Measurements from ENCODE around the gene STK35. TPM values are rescaled to one million over a fixed set of nuclear protein-coding genes. Genes with fewer than 3 reads are reported as not detected.
A peak's percentile ranks its signal among the peaks of the same experiment; 100 is the strongest.

The STK35 gene
- total and polyA plus RNA-seq, 7 experiments from 2014 or later = 5.3 to 19.0 (median 16.8) TPM

DNA sequence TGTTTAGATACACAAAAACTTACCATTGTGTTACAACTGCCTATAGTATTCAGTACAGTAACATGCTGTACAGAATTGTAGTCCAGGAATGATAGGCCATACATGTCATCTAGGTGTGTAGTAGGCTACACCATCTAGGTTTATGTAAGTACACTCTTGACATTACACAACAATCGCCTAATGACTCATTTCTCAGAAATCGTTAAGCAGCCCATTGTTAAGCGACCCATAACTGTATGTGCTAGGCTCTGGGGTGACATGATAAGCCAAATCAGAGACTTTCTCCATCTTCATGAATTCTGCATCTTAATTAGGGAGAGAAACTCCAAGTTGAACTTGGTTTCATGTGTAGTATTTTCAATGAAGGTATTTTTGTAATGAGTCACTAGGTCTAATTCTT is 17.2 kb downstream of the STK35 start:
- H3K27ac Mint-ChIP-seq = no peak overlapping the region
- Histone ChIP-seq H3K36me3 (ENCODE audit: control insufficient read depth in 2 of 3, insufficient read depth in 3 of 3, low read length in 3 of 3) (peaks cover 5 to 42% (median 6%) of the 10 kb centered on the region in 3 experiments), H3K27me3 (ENCODE audit: control insufficient read depth in 2 of 2, insufficient read depth in 2 of 2, low read length in 2 of 2) (no peaks in the 10 kb centered on the region), H3K4me1 (ENCODE audit: control insufficient read depth in 2 of 2, insufficient read depth in 2 of 2, low read length in 2 of 2) (peaks cover 10 to 16% of the 10 kb centered on the region in 2 donors), H3K4me3 (ENCODE audit: low read length) (no peak overlapping the region), H3K9me3 (ENCODE audit: control insufficient read depth in 2 of 3, low read length in 3 of 3) (no peaks in the 10 kb centered on the region), H3K27ac (ENCODE audit: low read depth, low read length) (no peak overlapping the region)
- ATAC-seq = no peak
- peaks cover 0 to 5% (median 0%) of the 10 kb centered on the region in 11 donors for H3K9me3 Mint-ChIP-seq
- H3K36me3 Mint-ChIP-seq = peaks cover 20 to 66% (median 33%) of the 10 kb centered on the region in 5 donors
- CTCF ChIA-PET = no interaction called here
- DNase-seq = no peak
- POLR2A ChIA-PET = no interaction called here
- no peaks in the 10 kb centered on the region for H3K27me3 Mint-ChIP-seq
- intact Hi-C loops (cut with micrococcal nuclease) = no loop called here
- H3K4me3 Mint-ChIP-seq = peak overlapping the region in 5 of 10 donors; percentile 15 to 53 (median 43)
- H3K4me1 Mint-ChIP-seq = peaks cover 44 to 95% (median 81%) of the 10 kb centered on the region in 7 donors

GRCh38 chr20:2122936-2123335 is 21.3 kb downstream of the STK35 start:
- Histone ChIP-seq H3K27ac (ENCODE audit: low read depth, low read length) (no peak overlapping the region), H3K4me1 (ENCODE audit: control insufficient read depth in 2 of 2, insufficient read depth in 2 of 2, low read length in 2 of 2) (peaks cover 5 to 14% of the 10 kb centered on the region in 2 donors), H3K27me3 (ENCODE audit: control insufficient read depth in 2 of 2, insufficient read depth in 2 of 2, low read length in 2 of 2) (no peaks in the 10 kb centered on the region), H3K9me3 (ENCODE audit: control insufficient read depth in 2 of 3, low read length in 3 of 3) (no peaks in the 10 kb centered on the region), H3K4me3 (ENCODE audit: low read length) (no peak overlapping the region), H3K36me3 (ENCODE audit: control insufficient read depth in 2 of 3, insufficient read depth in 3 of 3, low read length in 3 of 3) (peaks cover 0 to 17% (median under 1%) of the 10 kb centered on the region in 3 experiments)
- Mint-ChIP-seq H3K27me3 (no peaks in the 10 kb centered on the region), H3K4me1 (peaks cover 44 to 97% (median 84%) of the 10 kb centered on the region in 7 donors), H3K36me3 (peaks cover 13 to 45% (median 27%) of the 10 kb centered on the region in 5 donors), H3K4me3 (no peak overlapping the region), H3K27ac (no peak overlapping the region), H3K9me3 (peaks cover 0 to 5% (median 0%) of the 10 kb centered on the region in 11 donors)
- ATAC-seq = no peak
- intact Hi-C loops (cut with micrococcal nuclease) = no loop called here
- DNase-seq = no peak
- POLR2A ChIA-PET = interaction anchor here (0.7 to 1.0 kb wide), 2 partner anchors 15 to 20 kb away, joined by 3 to 5 read pairs; no protein-coding TSS in a partner anchor
- CTCF ChIA-PET = no interaction called here

GRCh38 chr20:2123720-2124119 is 22.1 kb downstream of the STK35 start:
- peaks cover 0 to 5% (median 0%) of the 10 kb centered on the region in 11 donors for H3K9me3 Mint-ChIP-seq
- Histone ChIP-seq H3K4me1 (ENCODE audit: control insufficient read depth in 2 of 2, insufficient read depth in 2 of 2, low read length in 2 of 2) (peaks cover 5 to 14% of the 10 kb centered on the region in 2 donors), H3K4me3 (ENCODE audit: low read length) (no peak overlapping the region), H3K9me3 (ENCODE audit: control insufficient read depth in 2 of 3, low read length in 3 of 3) (no peaks in the 10 kb centered on the region), H3K27ac (ENCODE audit: low read depth, low read length) (no peak overlapping the region), H3K36me3 (ENCODE audit: control insufficient read depth in 2 of 3, insufficient read depth in 3 of 3, low read length in 3 of 3) (peaks cover 0 to 14% (median 0%) of the 10 kb centered on the region in 3 experiments), H3K27me3 (ENCODE audit: control insufficient read depth in 2 of 2, insufficient read depth in 2 of 2, low read length in 2 of 2) (no peaks in the 10 kb centered on the region)
- DNase-seq = no peak
- CTCF ChIA-PET = no interaction called here
- H3K27ac Mint-ChIP-seq = no peak overlapping the region
- H3K27me3 Mint-ChIP-seq = no peaks in the 10 kb centered on the region
- POLR2A ChIA-PET = interaction anchor here (0.7 to 1.0 kb wide), 2 partner anchors 16 to 21 kb away, joined by 3 to 5 read pairs; no protein-coding TSS in a partner anchor
- peaks cover 45 to 99% (median 85%) of the 10 kb centered on the region in 7 donors for H3K4me1 Mint-ChIP-seq
- peaks cover 11 to 41% (median 22%) of the 10 kb centered on the region in 5 donors for H3K36me3 Mint-ChIP-seq
- no peak overlapping the region for H3K4me3 Mint-ChIP-seq
- intact Hi-C loops (cut with micrococcal nuclease) = no loop called here
- ATAC-seq = no peak

- DNase-seq (no peak), ATAC-seq (no peak)
- peaks cover 5 to 14% of the 10 kb centered on the region in 2 donors for H3K4me1 ChIP-seq (ENCODE audit: control insufficient read depth in 2 of 2, insufficient read depth in 2 of 2, low read length in 2 of 2)
- no peak overlapping the region for H3K27ac ChIP-seq (ENCODE audit: low read depth, low read length)
- ChIA-PET POLR2A (no interaction called here), CTCF (interaction anchor here (0.6 to 0.9 kb wide), 2 partner anchors 47 to 292 kb away, joined by 3 to 5 read pairs; no protein-coding TSS in a partner anchor)
- Mint-ChIP-seq H3K9me3 (peaks cover 0 to 5% (median 0%) of the 10 kb centered on the region in 11 donors), H3K27ac (peak overlapping the region in 1 of 9 donors; percentile 26), H3K36me3 (peaks cover 9 to 41% (median 16%) of the 10 kb centered on the region in 5 donors), H3K4me1 (peaks cover 39 to 97% (median 83%) of the 10 kb centered on the region in 7 donors), H3K4me3 (no peak overlapping the region), H3K27me3 (no peaks in the 10 kb centered on the region)
- intact Hi-C loops (cut with micrococcal nuclease) = no loop called here
- no peaks in the 10 kb centered on the region for H3K9me3 ChIP-seq (ENCODE audit: control insufficient read depth in 2 of 3, low read length in 3 of 3)
- H3K27me3 ChIP-seq (ENCODE audit: control insufficient read depth in 2 of 2, insufficient read depth in 2 of 2, low read length in 2 of 2) = no peaks in the 10 kb centered on the region
- H3K36me3 ChIP-seq (ENCODE audit: control insufficient read depth in 2 of 3, insufficient read depth in 3 of 3, low read length in 3 of 3) = peaks cover 0 to 11% (median 0%) of the 10 kb centered on the region in 3 experiments
- no peak overlapping the region for H3K4me3 ChIP-seq (ENCODE audit: low read length)
These were observed 23.1 kb downstream of the STK35 start for GRCh38 chr20:2124564-2125213.

- CTCF ChIA-PET = interaction anchor here (0.9 kb wide), 1 partner anchor 46 kb away, joined by 5 read pairs; no protein-coding TSS in a partner anchor
- peaks cover 38 to 97% (median 82%) of the 10 kb centered on the region in 7 donors for H3K4me1 Mint-ChIP-seq
- Histone ChIP-seq H3K27me3 (ENCODE audit: control insufficient read depth in 2 of 2, insufficient read depth in 2 of 2, low read length in 2 of 2) (no peaks in the 10 kb centered on the region), H3K36me3 (ENCODE audit: control insufficient read depth in 2 of 3, insufficient read depth in 3 of 3, low read length in 3 of 3) (peaks cover 0 to 11% (median 0%) of the 10 kb centered on the region in 3 experiments), H3K4me1 (ENCODE audit: control insufficient read depth in 2 of 2, insufficient read depth in 2 of 2, low read length in 2 of 2) (peaks cover 0 to 14% of the 10 kb centered on the region in 2 donors), H3K9me3 (ENCODE audit: control insufficient read depth in 2 of 3, low read length in 3 of 3) (no peaks in the 10 kb centered on the region), H3K4me3 (ENCODE audit: low read length) (no peak overlapping the region), H3K27ac (ENCODE audit: low read depth, low read length) (no peak overlapping the region)
- intact Hi-C loops (cut with micrococcal nuclease) = no loop called here
- no peak for ATAC-seq
- POLR2A ChIA-PET = no interaction called here
- H3K9me3 Mint-ChIP-seq = peaks cover 0 to 5% (median 0%) of the 10 kb centered on the region in 11 donors
- H3K27ac Mint-ChIP-seq = no peak overlapping the region
- peaks cover 7 to 38% (median 16%) of the 10 kb centered on the region in 5 donors for H3K36me3 Mint-ChIP-seq
- no peak for DNase-seq
- no peaks in the 10 kb centered on the region for H3K27me3 Mint-ChIP-seq
- H3K4me3 Mint-ChIP-seq = no peak overlapping the region
These were observed 24.0 kb downstream of the STK35 start for GRCh38 chr20:2125474-2126112.

DNA sequence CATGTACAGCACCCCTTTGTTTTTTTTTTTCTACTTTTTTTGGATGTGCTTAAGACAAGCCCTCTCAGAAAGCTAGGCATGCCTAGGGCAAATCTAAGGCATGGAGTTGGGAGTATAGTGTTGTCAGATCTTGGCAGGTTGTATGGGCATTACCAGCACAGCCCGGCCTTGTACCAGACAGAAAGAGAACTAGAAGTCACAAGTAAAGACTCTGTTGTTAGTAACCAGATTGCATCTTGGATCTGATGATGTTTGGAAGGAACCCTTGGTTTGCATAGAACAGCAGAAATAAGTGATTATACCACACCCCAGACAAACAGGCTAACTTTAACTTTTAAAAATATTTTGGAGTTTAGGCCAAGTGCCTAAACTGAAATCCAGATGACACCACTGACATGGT is 25.6 kb downstream of the STK35 start:
- Histone ChIP-seq H3K36me3 (ENCODE audit: control insufficient read depth in 2 of 3, insufficient read depth in 3 of 3, low read length in 3 of 3) (peaks cover 0 to 11% (median 0%) of the 10 kb centered on the region in 3 experiments), H3K4me3 (ENCODE audit: low read length) (no peak overlapping the region), H3K4me1 (ENCODE audit: control insufficient read depth in 2 of 2, insufficient read depth in 2 of 2, low read length in 2 of 2) (peaks cover 0 to 14% of the 10 kb centered on the region in 2 donors), H3K27ac (ENCODE audit: low read depth, low read length) (no peak overlapping the region), H3K27me3 (ENCODE audit: control insufficient read depth in 2 of 2, insufficient read depth in 2 of 2, low read length in 2 of 2) (no peaks in the 10 kb centered on the region), H3K9me3 (ENCODE audit: control insufficient read depth in 2 of 3, low read length in 3 of 3) (no peaks in the 10 kb centered on the region)
- Mint-ChIP-seq H3K27me3 (no peaks in the 10 kb centered on the region), H3K4me1 (peaks cover 32 to 91% (median 73%) of the 10 kb centered on the region in 7 donors), H3K27ac (peak overlapping the region in 2 of 9 donors; percentile 20 to 23), H3K4me3 (no peak overlapping the region), H3K9me3 (no peaks in the 10 kb centered on the region), H3K36me3 (peaks cover 0 to 31% (median 6%) of the 10 kb centered on the region in 5 donors)
- ATAC-seq (no peak), DNase-seq (no peak)
- ChIA-PET POLR2A (no interaction called here), CTCF (no interaction called here)
- intact Hi-C loops (cut with micrococcal nuclease) = no loop called here
